ENCODE data around the gene WDR86. TPM values are rescaled to one million over a fixed set of nuclear protein-coding genes. Genes with fewer than 3 reads are reported as not detected.

WDR86 gene
- total RNA-seq, 1 experiment from 2014 or later, result 0.86 TPM

DNA sequence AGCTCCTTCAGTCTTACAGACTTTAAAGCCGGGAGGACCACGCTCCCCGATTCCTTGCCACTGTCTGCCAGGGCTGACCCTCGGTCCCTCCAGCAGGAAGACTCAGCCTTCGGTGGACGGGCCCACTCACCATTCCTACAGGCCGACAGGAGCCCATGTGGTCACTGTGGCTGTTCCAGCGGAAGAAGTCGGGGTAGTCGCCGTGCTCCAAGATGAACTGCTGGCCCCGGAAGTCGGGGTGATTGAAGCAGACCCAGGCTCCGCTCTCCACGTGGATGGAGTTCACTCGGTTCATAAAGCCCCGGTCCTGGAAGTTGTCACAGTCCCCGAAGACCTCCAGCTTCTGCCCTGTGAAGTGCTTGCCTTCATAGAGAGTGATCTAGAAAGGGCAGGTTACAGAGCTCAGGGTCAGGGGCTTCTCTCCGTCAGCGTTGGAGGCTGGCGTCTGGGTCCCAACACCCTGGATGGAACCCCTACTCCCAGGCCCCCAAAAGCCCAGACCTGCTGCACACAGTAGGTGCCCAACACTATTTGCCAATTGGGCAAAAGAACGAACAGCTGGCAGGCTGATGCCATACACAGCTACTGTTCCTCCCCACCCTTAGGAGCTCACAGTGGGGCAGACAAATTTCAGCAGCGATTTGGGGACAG is 28.2 kb upstream of the WDR86 start:
- Histone ChIP-seq H3K36me3 (ENCODE audit: insufficient read depth, low read length, poor library complexity, severe bottlenecking) (no peaks in the 10 kb centered on the region), H3K27me3 (replicated peaks; ENCODE audit: insufficient read depth, low read depth, low read length, poor library complexity) (peaks cover 2% of the 10 kb centered on the region), H3K4me1 (ENCODE audit: insufficient read depth, low read length, poor library complexity, severe bottlenecking) (no peaks in the 10 kb centered on the region), H3K9me3 (ENCODE audit: low read depth, low read length, poor library complexity, severe bottlenecking) (no peaks in the 10 kb centered on the region), H3K4me3 (ENCODE audit: low read depth, low read length, poor library complexity, severe bottlenecking) (no peak overlapping the region), H3K27ac (ENCODE audit: low read depth, low read length, poor library complexity, severe bottlenecking) (no peak overlapping the region)
- DNase-seq (ENCODE audit: low spot score), result no peak
- intact Hi-C loops (cut with micrococcal nuclease; ENCODE audit: unreplicated experiment), result no loop called here
- TF ChIP-seq, protein P1, sequence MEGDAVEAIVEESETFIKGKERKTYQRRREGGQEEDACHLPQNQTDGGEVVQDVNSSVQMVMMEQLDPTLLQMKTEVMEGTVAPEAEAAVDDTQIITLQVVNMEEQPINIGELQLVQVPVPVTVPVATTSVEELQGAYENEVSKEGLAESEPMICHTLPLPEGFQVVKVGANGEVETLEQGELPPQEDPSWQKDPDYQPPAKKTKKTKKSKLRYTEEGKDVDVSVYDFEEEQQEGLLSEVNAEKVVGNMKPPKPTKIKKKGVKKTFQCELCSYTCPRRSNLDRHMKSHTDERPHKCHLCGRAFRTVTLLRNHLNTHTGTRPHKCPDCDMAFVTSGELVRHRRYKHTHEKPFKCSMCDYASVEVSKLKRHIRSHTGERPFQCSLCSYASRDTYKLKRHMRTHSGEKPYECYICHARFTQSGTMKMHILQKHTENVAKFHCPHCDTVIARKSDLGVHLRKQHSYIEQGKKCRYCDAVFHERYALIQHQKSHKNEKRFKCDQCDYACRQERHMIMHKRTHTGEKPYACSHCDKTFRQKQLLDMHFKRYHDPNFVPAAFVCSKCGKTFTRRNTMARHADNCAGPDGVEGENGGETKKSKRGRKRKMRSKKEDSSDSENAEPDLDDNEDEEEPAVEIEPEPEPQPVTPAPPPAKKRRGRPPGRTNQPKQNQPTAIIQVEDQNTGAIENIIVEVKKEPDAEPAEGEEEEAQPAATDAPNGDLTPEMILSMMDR (conservative IDR thresholded peaks at IDR 0.05; ENCODE audit: low read depth, low read length), result no peak
- TF ChIP-seq EZH2 (IDR thresholded peaks at IDR 0.05; ENCODE audit: borderline replicate concordance, low read depth, low read length, poor library complexity, severe bottlenecking), result no peak
- ChIA-PET CTCF (no interaction called here), POLR2A (ENCODE audit: low non-redundant PET) (no interaction called here)
- no TSS peak for BruUV-seq (replicated peaks)

DNA sequence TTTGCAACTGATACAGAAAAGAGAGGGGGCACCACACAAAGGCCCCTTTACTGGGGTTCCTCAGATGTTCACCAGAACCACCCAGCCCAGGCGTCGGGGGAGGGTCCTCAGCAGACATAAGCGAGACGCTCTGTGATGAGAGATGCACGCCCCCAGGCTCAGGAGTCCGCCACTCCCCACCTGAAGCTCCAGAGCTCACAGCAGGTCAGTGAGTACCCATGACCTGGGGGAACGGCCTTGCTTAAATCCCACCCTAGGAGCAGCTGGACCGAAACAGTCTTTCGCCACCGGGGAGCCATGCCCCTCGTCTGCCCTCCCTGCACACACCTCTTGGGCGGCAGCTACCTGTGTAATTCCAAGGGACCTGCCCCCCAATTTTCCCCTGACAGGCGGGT is 27.3 kb upstream of the WDR86 start:
- BruUV-seq (replicated peaks), result no TSS peak
- H3K27ac ChIP-seq (ENCODE audit: low read depth, low read length, poor library complexity, severe bottlenecking), result no peak overlapping the region
- no peaks in the 10 kb centered on the region for H3K9me3 ChIP-seq (ENCODE audit: low read depth, low read length, poor library complexity, severe bottlenecking)
- no peak for TF ChIP-seq EZH2 (IDR thresholded peaks at IDR 0.05; ENCODE audit: borderline replicate concordance, low read depth, low read length, poor library complexity, severe bottlenecking)
- TF ChIP-seq, protein P1 (conservative IDR thresholded peaks at IDR 0.05; ENCODE audit: low read depth, low read length), result no peak
- H3K27me3 ChIP-seq (replicated peaks; ENCODE audit: insufficient read depth, low read depth, low read length, poor library complexity), result peaks cover 2% of the 10 kb centered on the region
- CTCF ChIA-PET, result no interaction called here
- POLR2A ChIA-PET (ENCODE audit: low non-redundant PET), result no interaction called here
- no peak overlapping the region for H3K4me3 ChIP-seq (ENCODE audit: low read depth, low read length, poor library complexity, severe bottlenecking)
- intact Hi-C loops (cut with micrococcal nuclease; ENCODE audit: unreplicated experiment), result no loop called here
- H3K4me1 ChIP-seq (ENCODE audit: insufficient read depth, low read length, poor library complexity, severe bottlenecking), result no peaks in the 10 kb centered on the region
- no peaks in the 10 kb centered on the region for H3K36me3 ChIP-seq (ENCODE audit: insufficient read depth, low read length, poor library complexity, severe bottlenecking)
- DNase-seq (ENCODE audit: low spot score), result no peak

DNA sequence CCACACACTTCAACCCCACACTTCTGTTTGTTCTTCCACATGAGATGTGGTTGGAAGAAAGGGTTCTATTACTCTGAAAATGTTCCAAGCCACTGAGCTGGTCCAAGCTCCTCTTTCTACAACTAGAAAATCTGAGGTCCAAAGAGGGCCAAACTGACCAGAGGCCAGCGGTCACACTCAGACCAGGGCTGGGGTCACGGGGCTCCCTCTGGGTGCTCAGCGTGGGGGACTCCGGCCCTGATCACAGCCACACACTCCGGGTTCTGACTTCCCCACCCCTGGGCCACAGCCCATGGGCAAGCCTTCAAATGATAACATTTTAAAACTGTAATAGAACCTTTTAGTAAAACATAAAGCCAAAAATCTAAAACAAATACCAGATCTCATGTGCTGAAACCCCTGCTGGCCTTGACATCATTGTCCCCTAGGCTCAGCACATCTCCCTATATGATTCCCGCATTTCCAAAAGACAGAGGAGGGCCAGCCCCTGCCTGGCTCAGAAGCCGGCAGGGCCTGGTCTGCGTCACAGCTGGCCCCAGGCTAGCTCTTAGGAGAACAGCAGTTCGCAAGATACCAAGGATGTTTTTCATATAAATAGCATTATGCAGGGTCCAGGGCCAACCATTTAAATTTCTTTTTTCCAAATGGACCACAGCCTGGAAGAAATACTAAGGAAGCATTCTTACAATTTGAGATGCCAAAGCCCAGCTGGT is 26.8 kb upstream of the WDR86 start:
- Histone ChIP-seq H3K27ac (ENCODE audit: low read depth, low read length, poor library complexity, severe bottlenecking) (no peak overlapping the region), H3K9me3 (ENCODE audit: low read depth, low read length, poor library complexity, severe bottlenecking) (no peaks in the 10 kb centered on the region), H3K4me3 (ENCODE audit: low read depth, low read length, poor library complexity, severe bottlenecking) (no peak overlapping the region), H3K36me3 (ENCODE audit: insufficient read depth, low read length, poor library complexity, severe bottlenecking) (no peaks in the 10 kb centered on the region), H3K4me1 (ENCODE audit: insufficient read depth, low read length, poor library complexity, severe bottlenecking) (no peaks in the 10 kb centered on the region), H3K27me3 (replicated peaks; ENCODE audit: insufficient read depth, low read depth, low read length, poor library complexity) (peaks cover 2% of the 10 kb centered on the region)
- TF ChIP-seq, protein P1 (conservative IDR thresholded peaks at IDR 0.05; ENCODE audit: low read depth, low read length), result no peak
- no peak for TF ChIP-seq EZH2 (IDR thresholded peaks at IDR 0.05; ENCODE audit: borderline replicate concordance, low read depth, low read length, poor library complexity, severe bottlenecking)
- BruUV-seq (replicated peaks), result no TSS peak
- DNase-seq (ENCODE audit: low spot score), result no peak
- ChIA-PET POLR2A (ENCODE audit: low non-redundant PET) (interaction anchor here (0.6 kb wide), 1 partner anchor 286 kb away, joined by 4 read pairs; no protein-coding TSS in a partner anchor), CTCF (no interaction called here)
- intact Hi-C loops (cut with micrococcal nuclease; ENCODE audit: unreplicated experiment), result no loop called here

Data from A673 (cell line).